ENCODE results near the gene LRRC55. TPM values are rescaled to one million over a fixed set of nuclear protein-coding genes. Genes with fewer than 3 reads are reported as not detected.
A peak's percentile ranks its signal among the peaks of the same experiment; 100 is the strongest.

The LRRC55 gene
- total and polyA plus RNA-seq, 9 of the 15 experiments (the other 6 are each of a cell fraction or from before 2014, with no cell fraction given), result not detected

GRCh38 chr11:57213342-57214097 lies 31.8 kb downstream of the LRRC55 start:
- Histone ChIP-seq H3K9ac (ENCODE audit: insufficient read depth in 1 of 2, low read depth in 2 of 2, low read length in 2 of 2) (no peak overlapping the region), H3K4me2 (ENCODE audit: insufficient read depth, low read length) (no peak overlapping the region), H3K79me2 (ENCODE audit: control insufficient read depth, insufficient read depth, low read length) (no peaks in the 10 kb centered on the region), H4K20me1 (replicated peaks; ENCODE audit: control insufficient read depth, insufficient read depth, low read length) (no peaks in the 10 kb centered on the region), H3K27ac (ENCODE audit: extremely low read depth, low read depth, low read length) (no peak overlapping the region), H2AFZ (ENCODE audit: low read depth, low read length) (no peak overlapping the region), H3K4me1 (replicated peaks in 1 of 2; ENCODE audit: control insufficient read depth in 2 of 2, insufficient read depth in 2 of 2, low read length in 2 of 2) (no peaks in the 10 kb centered on the region), H3K9me3 (replicated peaks; ENCODE audit: control insufficient read depth, insufficient read depth, low read depth, low read length) (no peaks in the 10 kb centered on the region), H3K4me3 (no peak overlapping the region), H3K36me3 (ENCODE audit: control insufficient read depth, insufficient read depth, low read length) (no peaks in the 10 kb centered on the region), H3K9me1 (ENCODE audit: control insufficient read depth, insufficient read depth, low read length) (no peaks in the 10 kb centered on the region), H3K27me3 (ENCODE audit: control insufficient read depth in 2 of 2, insufficient read depth in 2 of 2, low read length in 2 of 2) (no peaks in the 10 kb centered on the region; a peak in 1 of 5 replicates)
- DNase-seq (ENCODE audit: extremely low read depth in 1 of 4, low spot score in 3 of 4), result peak in 1 of 4 experiments; percentile 20
- ChIA-PET CTCF (ENCODE audit: low intra/inter-chr PET ratio) (no interaction called here), POLR2A (interaction anchor here (0.7 to 1.2 kb wide), 5 partner anchors 8 to 58 kb away, joined by 3 to 4 read pairs (median 3); no protein-coding TSS in a partner anchor)
- in situ Hi-C loops (cut with MboI) (no loop called here), intact Hi-C loops (cut with micrococcal nuclease) (no loop called here)
- WGBS (ENCODE audit: insufficient coverage, low coverage, missing lambda C conversion rate), result 8% methylated on average over 9 of the region's 9 CpGs
- ATAC-seq, result peak; percentile 40; the same call in 2 of the 3 replicates
- BruUV-seq (replicated peaks), result no TSS peak
- no peak for FAIRE-seq
- no peak for TF ChIP-seq NCOA1 (IDR thresholded peaks at IDR 0.05; ENCODE audit: low read depth)
- no peak for TF ChIP-seq ARHGAP35 (IDR thresholded peaks at IDR 0.05; ENCODE audit: partially characterized antibody)
- no peak for TF ChIP-seq ZNF445 (CRISPR knock-in tag; IDR thresholded peaks at IDR 0.05; ENCODE audit: low read depth)
- no peak for TF ChIP-seq THAP12 (CRISPR knock-in tag; IDR thresholded peaks at IDR 0.05)
- no peak for TF ChIP-seq ZSCAN32 (CRISPR knock-in tag; IDR thresholded peaks at IDR 0.05)
- TF ChIP-seq TCF7L2 (IDR thresholded peaks at IDR 0.05; ENCODE audit: low read depth, low read length), result no peak
- TF ChIP-seq CBX1 (IDR thresholded peaks at IDR 0.05; ENCODE audit: low read depth), result no peak
- TF ChIP-seq PBX2 (CRISPR knock-in tag; IDR thresholded peaks at IDR 0.05; ENCODE audit: low read depth), result no peak
- TF ChIP-seq PBX2 (tag; conservative IDR thresholded peaks at IDR 0.05; ENCODE audit: low read depth), result peak; percentile 78
- no peak for TF ChIP-seq ZBTB26 (CRISPR knock-in tag; IDR thresholded peaks at IDR 0.05)
- no peak for TF ChIP-seq ZNF12 (CRISPR knock-in tag; IDR thresholded peaks at IDR 0.05)
- no peak for TF ChIP-seq ZNF347 (CRISPR knock-in tag; IDR thresholded peaks at IDR 0.05; ENCODE audit: low read depth)
- no peak for TF ChIP-seq BACH1 (tag; IDR thresholded peaks at IDR 0.05)
- peak; percentile 74 for TF ChIP-seq MEIS2 (IDR thresholded peaks at IDR 0.05; ENCODE audit: partially characterized antibody)
- TF ChIP-seq U2AF1 (optimal IDR thresholded peaks at IDR 0.05; ENCODE audit: low read depth, low read length), result no peak
- no peak for TF ChIP-seq SAP30 (IDR thresholded peaks at IDR 0.05; ENCODE audit: borderline replicate concordance, insufficient read depth, low read depth, low read length, poor library complexity, severe bottlenecking)
- TF ChIP-seq XRCC3 (IDR thresholded peaks at IDR 0.05), result no peak
